HG03039 (cell line): ENCODE data around the gene EPHA10.
"Not testable (repeated sequence)": the region's sequence is repeated elsewhere in the genome, so short reads cannot be mapped to it uniquely, and the experiment has no call there.

Source experiments
- ATAC-seq: cut with Tn5 transposase; IDR thresholded peaks from one replicate; pipeline ENCODE4 v1.9.1; 2021; ENCODE audit warnings: mild to moderate bottlenecking, moderate library complexity; ENCODE audit not compliant: unreplicated experiment

Gene EPHA10

GRCh38 chr1:37776946-37777516, 12.1 kb upstream of the EPHA10 start:
- no peak for ATAC-seq

GRCh38 chr1:37771440-37771839, 6.5 kb upstream of the EPHA10 start:
- ATAC-seq = not testable (repeated sequence)

GRCh38 chr1:37767488-37767887, 2.6 kb upstream of the EPHA10 start:
- no peak for ATAC-seq

- ATAC-seq = no peak
Measured at GRCh38 chr1:37765916-37766664, 1.2 kb upstream of the EPHA10 start.

GRCh38 chr1:37764414-37764825, 500 bp downstream of the EPHA10 start:
- no peak for ATAC-seq

- ATAC-seq = no peak
Measured at GRCh38 chr1:37763791-37764413, 1.0 kb downstream of the EPHA10 start.

GRCh38 chr1:37762516-37762915, 2.4 kb downstream of the EPHA10 start:
- no peak for ATAC-seq

- no peak for ATAC-seq
Measured at GRCh38 chr1:37761416-37762095, 3.4 kb downstream of the EPHA10 start.

GRCh38 chr1:37759451-37759850, 5.5 kb downstream of the EPHA10 start:
- no peak for ATAC-seq

- no peak for ATAC-seq
Measured at GRCh38 chr1:37755951-37756560, 8.9 kb downstream of the EPHA10 start.

- ATAC-seq = no peak
Measured at GRCh38 chr1:37755290-37755689, 9.6 kb downstream of the EPHA10 start.

- no peak for ATAC-seq
Measured at GRCh38 chr1:37753473-37754321, 11.2 kb downstream of the EPHA10 start.

GRCh38 chr1:37752583-37753471, 12.1 kb downstream of the EPHA10 start:
- ATAC-seq = no peak

GRCh38 chr1:37752213-37752582, 12.7 kb downstream of the EPHA10 start:
- no peak for ATAC-seq

GRCh38 chr1:37748565-37748964, 16.4 kb downstream of the EPHA10 start:
- ATAC-seq = no peak

- no peak for ATAC-seq
Measured at GRCh38 chr1:37746806-37747205, 18.1 kb downstream of the EPHA10 start.

- ATAC-seq = no peak
Measured at GRCh38 chr1:37741662-37742061, 23.3 kb downstream of the EPHA10 start.

GRCh38 chr1:37741130-37741529, 23.8 kb downstream of the EPHA10 start:
- no peak for ATAC-seq

GRCh38 chr1:37739222-37739621, 25.7 kb downstream of the EPHA10 start:
- ATAC-seq = no peak
